Tibial artery (tissue), 4 donors: ENCODE results near the gene MTMR2.

Source experiments
- DNase-seq, 2 donors: peaks; one replicate each; pipeline ENCODE4 v3.0.0-alpha.2; 2019
- H3K27ac ChIP-seq, 2 donors: fragments of 200-600 bp; sonication (generic) in 1 of 2; 1 replicate in 1 of 2; 2 replicates in 1 of 2; pipeline ENCODE4 v1.5.1; 2018 to 2019; ENCODE audit warnings: mild to moderate bottlenecking in 1 of 2
- H3K27me3 ChIP-seq, 2 donors: fragments of 200-600 bp; sonication (generic) in 1 of 2; one replicate each; pipeline versions ENCODE4 v1.5.1 to v1.6.0; 2016 to 2019
- H3K36me3 ChIP-seq, 3 donors: fragments of 200-600 bp; sonication (generic) in 2 of 3; one replicate each; pipeline ENCODE4 v1.5.1; 2016 to 2019; ENCODE audit warnings: mild to moderate bottlenecking in 2 of 3
- H3K4me1 ChIP-seq, 4 donors: fragments of 200-600 bp; sonication (generic) in 2 of 4; 1 replicate in 3 of 4; 2 replicates in 1 of 4; pipeline ENCODE4 v1.5.1; 2016 to 2019
- H3K4me3 ChIP-seq, 2 donors: fragments of 200-600 bp; sonication (generic) in 1 of 2; 1 replicate in 1 of 2; 2 replicates in 1 of 2; pipeline ENCODE4 v1.5.1; 2018 to 2019; ENCODE audit warnings: mild to moderate bottlenecking in 2 of 2
- H3K9me3 ChIP-seq, 3 donors: fragments of 200-600 bp; sonication (generic) in 1 of 3; one replicate each; pipeline ENCODE4 v1.5.1; 2016 to 2019
- intact Hi-C: fragments of 100-400 bp; cut with DNase I; formaldehyde crosslinking; loops from one replicate; pipeline ENCODE4 v1.15.0; 2023; ENCODE audit warnings: low total_unique reads
- TF ChIP-seq, protein P1 (sequence below), 2 experiments: fragments of 200-600 bp in 1 of 2; fragments of 450-650 bp in 1 of 2; IDR thresholded peaks; one replicate each; pipeline ENCODE4 v1.5.1; 2017 to 2019; ENCODE audit warnings: antibody characterized with exemption in 2 of 2, mild to moderate bottlenecking in 1 of 2, moderate library complexity in 1 of 2

The MTMR2 gene

DNA sequence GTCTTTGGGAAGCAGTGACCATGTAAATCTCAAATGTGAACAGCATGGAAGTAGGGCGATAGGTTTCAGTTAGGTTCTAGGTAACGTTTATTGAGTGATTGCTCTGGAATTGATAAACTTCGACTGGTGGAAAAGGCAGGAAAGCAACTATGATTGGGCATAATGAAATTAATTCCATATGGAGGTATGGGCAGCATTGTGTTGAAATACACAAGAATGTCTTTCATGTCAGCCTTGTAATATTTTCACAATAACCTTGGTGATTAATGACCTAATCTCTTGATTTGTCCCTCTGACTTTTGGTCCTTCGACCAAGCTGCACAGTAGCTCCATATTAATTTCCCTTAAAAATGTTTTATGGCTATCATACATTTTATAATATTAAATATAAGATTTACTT, 130.8 kb downstream of the MTMR2 start:
- Histone ChIP-seq H3K9me3 (no peaks in the 10 kb centered on the region), H3K4me3 (no peak overlapping the region), H3K36me3 (no peaks in the 10 kb centered on the region), H3K4me1 (peaks cover 0 to 19% (median 16%) of the 10 kb centered on the region in 4 donors), H3K27me3 (no peaks in the 10 kb centered on the region), H3K27ac (no peak overlapping the region)
- intact Hi-C loops, result no loop called here
- DNase-seq, result no peak
- TF ChIP-seq, protein P1, sequence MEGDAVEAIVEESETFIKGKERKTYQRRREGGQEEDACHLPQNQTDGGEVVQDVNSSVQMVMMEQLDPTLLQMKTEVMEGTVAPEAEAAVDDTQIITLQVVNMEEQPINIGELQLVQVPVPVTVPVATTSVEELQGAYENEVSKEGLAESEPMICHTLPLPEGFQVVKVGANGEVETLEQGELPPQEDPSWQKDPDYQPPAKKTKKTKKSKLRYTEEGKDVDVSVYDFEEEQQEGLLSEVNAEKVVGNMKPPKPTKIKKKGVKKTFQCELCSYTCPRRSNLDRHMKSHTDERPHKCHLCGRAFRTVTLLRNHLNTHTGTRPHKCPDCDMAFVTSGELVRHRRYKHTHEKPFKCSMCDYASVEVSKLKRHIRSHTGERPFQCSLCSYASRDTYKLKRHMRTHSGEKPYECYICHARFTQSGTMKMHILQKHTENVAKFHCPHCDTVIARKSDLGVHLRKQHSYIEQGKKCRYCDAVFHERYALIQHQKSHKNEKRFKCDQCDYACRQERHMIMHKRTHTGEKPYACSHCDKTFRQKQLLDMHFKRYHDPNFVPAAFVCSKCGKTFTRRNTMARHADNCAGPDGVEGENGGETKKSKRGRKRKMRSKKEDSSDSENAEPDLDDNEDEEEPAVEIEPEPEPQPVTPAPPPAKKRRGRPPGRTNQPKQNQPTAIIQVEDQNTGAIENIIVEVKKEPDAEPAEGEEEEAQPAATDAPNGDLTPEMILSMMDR (IDR thresholded peaks at IDR 0.05), result no peak

DNA sequence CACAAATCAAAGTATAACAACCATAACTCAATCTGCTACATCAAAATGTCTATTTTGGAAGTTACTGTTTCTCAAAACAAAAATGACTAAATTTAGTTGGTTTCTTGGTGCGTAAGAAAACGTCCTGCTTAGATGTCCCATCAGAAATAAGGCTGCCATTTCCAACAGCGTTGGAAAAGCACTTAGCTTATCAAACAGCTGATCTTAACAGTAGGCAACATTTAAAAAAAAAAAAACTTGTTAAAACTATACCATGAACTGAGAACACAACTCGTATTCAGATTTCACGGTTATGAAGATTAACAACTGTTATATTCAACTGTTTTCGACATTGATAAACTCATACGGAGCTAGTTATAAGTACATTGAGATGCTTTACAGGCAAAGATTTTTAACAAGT, 131.2 kb downstream of the MTMR2 start:
- Histone ChIP-seq H3K4me1 (peaks cover 0 to 24% (median 18%) of the 10 kb centered on the region in 4 donors), H3K27me3 (no peaks in the 10 kb centered on the region), H3K36me3 (no peaks in the 10 kb centered on the region), H3K27ac (no peak overlapping the region), H3K4me3 (no peak overlapping the region), H3K9me3 (no peaks in the 10 kb centered on the region)
- intact Hi-C loops, result no loop called here
- TF ChIP-seq, protein P1 (IDR thresholded peaks at IDR 0.05), result no peak
- no peak for DNase-seq

DNA sequence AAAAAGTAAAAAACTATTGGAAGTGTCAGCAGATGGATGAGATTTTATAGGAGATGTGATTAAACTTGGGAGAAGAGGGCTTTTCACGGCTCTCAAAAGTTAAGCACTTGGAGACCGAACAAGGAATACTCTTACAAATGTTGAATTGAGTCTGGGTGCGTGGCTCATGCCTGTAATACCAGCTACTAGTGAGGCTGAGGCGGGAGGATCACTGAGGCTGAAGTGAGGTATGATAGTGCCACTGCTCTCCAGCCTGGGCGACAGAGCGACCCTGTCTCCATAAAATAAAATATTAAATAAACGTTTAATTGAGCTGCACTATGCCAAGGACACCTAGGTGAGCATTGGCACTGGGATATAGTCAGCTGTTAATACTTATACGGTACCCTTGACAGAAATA, 131.7 kb downstream of the MTMR2 start:
- no peak for DNase-seq
- Histone ChIP-seq H3K4me1 (peaks cover 0 to 27% (median 19%) of the 10 kb centered on the region in 4 donors), H3K27ac (no peak overlapping the region), H3K36me3 (peaks cover 3 to 4% (median 3%) of the 10 kb centered on the region in 3 donors), H3K27me3 (no peaks in the 10 kb centered on the region), H3K4me3 (no peak overlapping the region), H3K9me3 (no peaks in the 10 kb centered on the region)
- intact Hi-C loops, result no loop called here
- TF ChIP-seq, protein P1 (IDR thresholded peaks at IDR 0.05), result no peak

DNA sequence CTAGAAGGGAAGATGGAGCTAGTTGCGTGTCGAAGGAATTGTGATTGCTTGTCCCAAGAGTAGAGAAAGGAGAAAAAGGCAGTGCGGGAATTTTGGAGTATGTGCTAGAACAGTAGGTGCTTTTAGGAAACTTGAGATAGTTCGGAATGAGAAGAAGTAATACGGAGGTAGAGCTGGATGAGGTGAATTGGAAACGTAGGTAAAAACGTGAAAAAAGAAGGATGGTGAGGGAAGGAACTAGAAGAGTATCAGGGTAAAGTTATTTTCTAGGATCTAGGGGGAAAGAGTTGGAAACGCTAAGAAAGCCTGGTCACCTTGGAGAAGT, 132.2 kb downstream of the MTMR2 start:
- H3K27ac ChIP-seq, result peak overlapping the region in 1 of 2 donors; percentile 99
- H3K36me3 ChIP-seq, result peaks cover 8 to 9% (median 8%) of the 10 kb centered on the region in 3 donors
- H3K4me1 ChIP-seq, result peaks cover 0 to 29% (median 19%) of the 10 kb centered on the region in 4 donors
- no peak for DNase-seq
- H3K9me3 ChIP-seq, result no peaks in the 10 kb centered on the region
- intact Hi-C loops, result no loop called here
- H3K27me3 ChIP-seq, result no peaks in the 10 kb centered on the region
- TF ChIP-seq, protein P1 (IDR thresholded peaks at IDR 0.05), result no peak
- peak overlapping the region; percentile 94 to 97 for H3K4me3 ChIP-seq

DNA sequence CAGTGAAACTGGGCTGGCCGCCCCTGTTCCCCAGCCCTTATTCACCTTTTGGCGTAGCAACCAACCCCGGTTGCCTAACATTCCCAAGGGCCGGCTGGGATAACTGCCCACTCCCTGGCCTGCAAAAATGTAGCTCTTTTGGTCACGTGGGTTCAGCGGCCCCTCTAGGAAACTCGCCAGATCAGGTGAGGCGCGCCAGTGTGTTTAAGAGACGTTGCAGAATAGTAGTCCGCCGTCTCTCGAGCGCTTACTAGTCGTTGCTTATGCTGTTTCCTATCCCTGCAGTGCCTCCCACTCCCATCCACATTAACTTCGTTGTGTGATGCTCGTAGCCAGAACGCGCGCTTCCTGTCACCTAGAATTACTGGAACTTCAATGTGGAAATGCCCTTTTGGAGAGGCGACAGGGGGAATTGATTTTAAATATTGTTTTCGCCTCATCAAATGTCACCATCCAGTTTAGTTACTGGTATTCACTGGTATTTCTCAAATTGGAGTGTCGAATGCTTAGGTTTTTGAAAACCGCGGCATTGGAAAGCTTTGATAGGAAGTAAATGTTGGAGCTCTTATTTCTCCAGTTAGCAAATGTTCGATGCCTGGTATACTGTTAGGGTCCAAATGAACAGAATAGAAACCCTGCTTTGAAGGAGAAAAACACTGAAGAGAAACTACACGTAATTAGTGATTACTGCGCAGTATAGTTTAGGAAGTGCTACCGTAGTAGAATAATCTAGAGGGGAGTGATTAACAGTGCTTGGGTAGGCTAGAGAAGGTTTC, 132.8 kb downstream of the MTMR2 start:
- TF ChIP-seq, protein P1 (IDR thresholded peaks at IDR 0.05), result no peak
- peak; percentile 55 to 83 for DNase-seq
- no peaks in the 10 kb centered on the region for H3K9me3 ChIP-seq
- H3K4me1 ChIP-seq, result peaks cover 0 to 29% (median 19%) of the 10 kb centered on the region in 4 donors
- peaks cover 12 to 13% (median 13%) of the 10 kb centered on the region in 3 donors for H3K36me3 ChIP-seq
- peak overlapping the region; percentile 94 to 97 for H3K4me3 ChIP-seq
- intact Hi-C loops, result no loop called here
- H3K27me3 ChIP-seq, result no peaks in the 10 kb centered on the region
- peak overlapping the region; percentile 99 for H3K27ac ChIP-seq
